GM18858 (cell line): ENCODE results near the gene GPR75.

Experiments
- ATAC-seq: cut with Tn5 transposase; IDR thresholded peaks from one replicate; pipeline ENCODE4 v1.9.1; 2021; ENCODE audit not compliant: unreplicated experiment

GPR75 gene

DNA sequence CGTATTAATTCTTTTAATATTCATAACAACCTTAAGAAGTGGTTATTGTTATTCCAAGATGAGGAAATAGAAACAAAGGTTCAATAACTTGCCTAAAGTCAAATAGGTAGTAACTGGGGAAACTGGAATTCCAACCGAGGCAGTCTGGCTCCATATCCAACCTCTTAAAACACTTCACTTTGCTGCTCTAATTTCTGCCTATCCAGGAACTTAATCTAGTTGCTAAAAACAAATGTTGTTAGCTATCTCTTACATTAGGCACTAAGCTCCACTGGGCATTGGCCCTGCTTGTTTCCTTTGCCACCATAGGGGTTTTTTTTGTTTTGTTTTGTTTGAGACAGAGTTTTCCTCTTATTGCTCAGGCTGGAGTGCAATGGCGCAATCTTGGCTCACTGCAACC lies 48.2 kb downstream of the GPR75 start:
- no peak for ATAC-seq
